HepG2 (cell line): ENCODE data around the gene ACSF3. TPM values are rescaled to one million over a fixed set of nuclear protein-coding genes. Genes with fewer than 3 reads are reported as not detected.

Source experiments
- ARID5B ChIP-seq: IDR thresholded peaks from 2 replicates; pipeline ENCODE4 v1.4.0; 2020; ENCODE audit warnings: mild to moderate bottlenecking, missing genetic modification reagents
- ATF5 ChIP-seq: sonication (generic); formaldehyde crosslinking; IDR thresholded peaks from 2 replicates; pipeline ENCODE4 v1.4.0; 2020; ENCODE audit warnings: mild to moderate bottlenecking, low read depth, missing genetic modification reagents
- CAMTA2 ChIP-seq: sonication (generic); formaldehyde crosslinking; IDR thresholded peaks from 2 replicates; pipeline ENCODE4 v1.4.0; 2020; ENCODE audit warnings: mild to moderate bottlenecking, missing genetic modification reagents, borderline replicate concordance
- CBX1 ChIP-seq: IDR thresholded peaks from one replicate; pipeline ENCODE4 v1.6.1; 2016; ENCODE audit warnings: antibody characterized with exemption, low read depth
- DR1 ChIP-seq: sonication (generic); formaldehyde crosslinking; IDR thresholded peaks from 2 replicates; pipeline ENCODE4 v1.8.0; 2021; ENCODE audit warnings: mild to moderate bottlenecking, missing genetic modification reagents, inconsistent platforms
- ELK4 ChIP-seq: sonication (generic); formaldehyde crosslinking; IDR thresholded peaks from 2 replicates; pipeline ENCODE4 v1.9.0; 2021; ENCODE audit warnings: missing genetic modification reagents, borderline replicate concordance
- HNF1B ChIP-seq: sonication (generic); formaldehyde crosslinking; IDR thresholded peaks from 2 replicates; pipeline ENCODE4 v1.5.1; 2020; ENCODE audit warnings: mild to moderate bottlenecking, moderate library complexity, missing genetic modification reagents
- ISL2 ChIP-seq: sonication (generic); formaldehyde crosslinking; IDR thresholded peaks from 2 replicates; pipeline ENCODE4 v1.5.0; 2020; ENCODE audit warnings: missing genetic modification reagents
- MXD4 ChIP-seq: IDR thresholded peaks from 2 replicates; pipeline ENCODE4 v1.6.1; 2016; ENCODE audit warnings: mild to moderate bottlenecking, missing biosample characterization, missing genetic modification reagents
- MYC ChIP-seq: sonication (generic); formaldehyde crosslinking; IDR thresholded peaks from 2 replicates; pipeline ENCODE4 v1.9.0; 2021; ENCODE audit warnings: missing genetic modification reagents, borderline replicate concordance
- NFE2 ChIP-seq: sonication (generic); formaldehyde crosslinking; IDR thresholded peaks from 2 replicates; pipeline ENCODE4 v1.4.0; 2020; ENCODE audit warnings: missing genetic modification reagents
- THYN1 ChIP-seq: sonication (generic); formaldehyde crosslinking; IDR thresholded peaks from 2 replicates; pipeline ENCODE4 v1.8.1; 2023; ENCODE audit warnings: low read depth, mild to moderate bottlenecking, moderate library complexity, missing genetic modification reagents, borderline replicate concordance
- ZNF18 ChIP-seq: sonication (generic); formaldehyde crosslinking; IDR thresholded peaks from 2 replicates; pipeline ENCODE4 v1.8.0; 2022; ENCODE audit warnings: mild to moderate bottlenecking, missing genetic modification reagents; ENCODE audit not compliant: insufficient replicate concordance
- ZNF557 ChIP-seq: sonication (generic); formaldehyde crosslinking; IDR thresholded peaks from 2 replicates; pipeline ENCODE4 v1.4.0; 2020; ENCODE audit warnings: missing genetic modification reagents
- ZNF567 ChIP-seq: sonication (generic); formaldehyde crosslinking; IDR thresholded peaks from 2 replicates; pipeline ENCODE4 v1.8.1; 2023; ENCODE audit warnings: mild to moderate bottlenecking, missing genetic modification reagents, borderline replicate concordance
- ZNF740 ChIP-seq: sonication (generic); formaldehyde crosslinking; IDR thresholded peaks from 2 replicates; pipeline ENCODE4 v1.4.0; 2020; ENCODE audit warnings: missing genetic modification reagents
- polyA plus RNA-seq, 8 experiments: library from polyadenylated mRNA; depleted of rRNA in 3 of 8; stranded (reverse) in 7 of 8; unstranded in 1 of 8; fragments of >200 nt; fragmentation: Illumina TruSeq in 4 of 8; extraction: Trizol in 4 of 8; gene quantifications; 2 replicates each; pipeline versions ENCODE4 v1.2.1 to v1.2.3, GENCODE V29; 2011 to 2016; ENCODE audit warnings: low read depth in 4 of 8, missing spikeins in 1 of 8, mixed read lengths in 1 of 8; ENCODE audit not compliant: insufficient read depth in 1 of 8
- total RNA-seq, 5 experiments: library from RNA; depleted of rRNA; stranded (reverse); fragments of >200 nt; fragmentation: Illumina TruSeq; extraction: Trizol; gene quantifications; 2 replicates each; pipeline ENCODE4 v1.2.3, GENCODE V29; 2016; ENCODE audit warnings: low read depth in 1 of 5

ACSF3 gene
- total and polyA plus RNA-seq, 2 of the 13 experiments (the other 11 are each of a cell fraction or from before 2014, with no cell fraction given): 14.9 to 30.6 TPM

- TF ChIP-seq ZNF740 (CRISPR knock-in tag) (0 out of 2 replicates have a peak, but pooled peaks have one; percentile 5), ZNF557 (CRISPR knock-in tag) (0 out of 2 replicates have a peak, but pooled peaks have one; percentile 14), NFE2 (CRISPR knock-in tag) (no peak; the same call in 1 of the 2 replicates), CAMTA2 (CRISPR knock-in tag) (0 out of 2 replicates have a peak, but pooled peaks have one; percentile 25), DR1 (0 out of 2 replicates have a peak, but pooled peaks have one; percentile 5), ZNF567 (no peak), THYN1 (no peak), CBX1 (no peak), ATF5 (CRISPR knock-in tag) (no peak), ELK4 (CRISPR knock-in tag) (no peak), MXD4 (CRISPR knock-in tag) (peak; percentile 49; the same call in 1 of the 2 replicates), HNF1B (CRISPR knock-in tag) (no peak), ZNF18 (CRISPR knock-in tag) (no peak), ISL2 (CRISPR knock-in tag) (no peak), ARID5B (CRISPR knock-in tag) (no peak), MYC (CRISPR knock-in tag) (peak; percentile 58; the same call in 1 of the 2 replicates)
Observed at GRCh38 chr16:89199241-89200123, 105.8 kb downstream of the ACSF3 start (continued).
